Activated CD4-positive, alpha-beta T cell treated with anti-CD3 and anti-CD28 coated beads, Interleukin-2, amount 10 ng/mL, durations not matched to agents 24 days and 14 days (primary cell): ENCODE data around the gene PLCH2. TPM values are rescaled to one million over a fixed set of nuclear protein-coding genes. Genes with fewer than 3 reads are reported as not detected.

Experiments used
- DNase-seq: peaks from one replicate; pipeline ENCODE4 v3.0.0; 2022
- H3K27ac Mint-ChIP-seq: one replicate; pipeline ENCODE4 v1.8.0; 2022; ENCODE audit warnings: mild to moderate bottlenecking, mixed read lengths
- H3K27me3 Mint-ChIP-seq: one replicate; pipeline ENCODE4 v1.8.0; 2022; ENCODE audit warnings: mixed read lengths
- H3K36me3 Mint-ChIP-seq: one replicate; pipeline ENCODE4 v1.8.0; 2022; ENCODE audit warnings: low read depth, mild to moderate bottlenecking, mixed read lengths
- H3K4me1 Mint-ChIP-seq: one replicate; pipeline ENCODE4 v1.8.0; 2021; ENCODE audit warnings: mixed read lengths
- H3K4me3 Mint-ChIP-seq: one replicate; pipeline ENCODE4 v1.8.0; 2022; ENCODE audit warnings: mild to moderate bottlenecking, moderate library complexity, mixed read lengths
- H3K9me3 Mint-ChIP-seq: one replicate; pipeline ENCODE4 v1.8.0; 2021; ENCODE audit warnings: mixed read lengths
- intact Hi-C: fragments of 100-400 bp; cut with micrococcal nuclease; formaldehyde crosslinking; loops from one replicate; pipeline ENCODE4 v1.15.1; 2023
- total RNA-seq: library from RNA; stranded (reverse); gene quantifications from 2 replicates; pipeline ENCODE4 v1.2.3, GENCODE V29; 2022

PLCH2 gene
- total RNA-seq, 1 donor from 2014 or later = 2.8 TPM

DNA sequence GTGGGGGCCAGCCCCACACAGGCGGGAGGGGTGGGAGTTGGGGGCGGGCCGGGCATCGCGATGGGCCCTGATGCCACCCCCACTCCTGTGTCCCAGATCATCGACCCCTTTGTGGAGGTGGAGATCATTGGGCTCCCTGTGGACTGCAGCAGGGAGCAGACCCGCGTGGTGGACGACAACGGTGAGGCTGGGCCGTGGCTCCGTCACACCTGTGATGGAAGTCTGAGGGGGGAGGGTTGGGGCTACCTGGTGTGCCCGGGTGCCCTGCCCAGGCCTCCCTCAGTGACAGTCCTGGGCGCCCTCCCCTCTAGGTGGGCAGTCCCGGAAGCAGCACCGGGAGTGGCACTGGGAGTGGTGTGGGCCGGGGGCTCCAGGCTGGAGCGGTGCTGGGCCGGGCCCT lies 22.6 kb downstream of the PLCH2 start:
- no peaks in the 10 kb centered on the region for H3K36me3 Mint-ChIP-seq
- no peaks in the 10 kb centered on the region for H3K9me3 Mint-ChIP-seq
- DNase-seq = no peak
- no peaks in the 10 kb centered on the region for H3K27me3 Mint-ChIP-seq
- intact Hi-C loops = no loop called here
- H3K4me3 Mint-ChIP-seq = no peak overlapping the region
- no peak overlapping the region for H3K27ac Mint-ChIP-seq
- peaks cover 4% of the 10 kb centered on the region for H3K4me1 Mint-ChIP-seq

DNA sequence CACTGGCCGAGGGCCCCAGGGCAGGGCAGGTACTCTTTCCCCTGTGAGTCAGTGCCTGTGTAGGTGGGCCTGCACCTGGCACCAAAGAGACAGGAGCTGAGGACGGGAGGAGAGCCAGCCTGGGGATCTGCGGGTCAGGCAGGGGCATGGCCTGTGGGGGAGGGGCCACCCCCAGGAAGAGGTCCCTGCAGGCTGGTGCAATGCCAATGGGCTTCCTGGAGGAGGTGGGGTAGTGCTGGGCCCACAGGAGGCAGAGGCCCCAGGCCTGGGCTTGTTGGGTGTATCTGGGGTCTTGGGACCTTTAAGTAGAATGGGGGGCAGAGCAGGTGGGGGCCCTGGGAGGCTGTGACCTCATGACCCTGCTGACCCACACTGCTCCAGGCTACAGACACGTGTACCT lies 23.2 kb downstream of the PLCH2 start:
- peaks cover 3% of the 10 kb centered on the region for H3K4me1 Mint-ChIP-seq
- intact Hi-C loops = no loop called here
- H3K4me3 Mint-ChIP-seq = no peak overlapping the region
- H3K27me3 Mint-ChIP-seq = no peaks in the 10 kb centered on the region
- no peak overlapping the region for H3K27ac Mint-ChIP-seq
- no peak for DNase-seq
- no peaks in the 10 kb centered on the region for H3K36me3 Mint-ChIP-seq
- H3K9me3 Mint-ChIP-seq = no peaks in the 10 kb centered on the region

DNA sequence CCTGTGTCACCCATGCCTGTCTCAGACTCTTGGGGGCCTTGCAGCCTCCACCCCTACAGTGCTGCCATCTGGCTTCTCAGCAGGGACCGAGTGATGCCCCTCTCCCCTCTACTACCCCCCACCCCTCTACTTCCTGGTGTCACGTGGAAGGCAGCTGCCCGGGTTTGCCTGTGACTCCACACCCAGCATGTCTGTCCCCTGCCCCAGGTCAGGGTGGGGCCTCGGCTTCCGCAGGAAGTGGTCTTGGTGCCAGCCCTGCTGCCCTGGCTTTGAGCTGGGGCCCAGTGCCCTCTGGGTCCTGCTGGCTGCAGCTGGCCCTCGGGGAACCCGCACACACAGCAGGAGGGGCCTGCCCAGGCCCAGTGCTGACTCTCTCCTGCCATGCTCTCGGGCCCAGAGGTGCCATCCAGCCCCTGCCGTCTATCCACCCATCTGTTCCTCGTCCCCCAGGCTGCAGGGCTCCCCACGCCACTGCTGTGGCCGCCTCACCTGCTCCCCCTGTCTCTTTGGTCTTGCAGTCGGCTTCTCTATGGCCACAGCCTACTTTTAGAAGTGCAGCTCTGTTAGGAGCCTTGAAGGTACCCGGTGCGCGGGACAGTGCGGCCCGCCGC lies 24.0 kb downstream of the PLCH2 start:
- peaks cover 3% of the 10 kb centered on the region for H3K4me1 Mint-ChIP-seq
- no peaks in the 10 kb centered on the region for H3K36me3 Mint-ChIP-seq
- peak; percentile 72 for DNase-seq
- H3K27me3 Mint-ChIP-seq = no peaks in the 10 kb centered on the region
- intact Hi-C loops = no loop called here
- no peak overlapping the region for H3K4me3 Mint-ChIP-seq
- H3K9me3 Mint-ChIP-seq = no peaks in the 10 kb centered on the region
- H3K27ac Mint-ChIP-seq = peak overlapping the region; percentile 70

DNA sequence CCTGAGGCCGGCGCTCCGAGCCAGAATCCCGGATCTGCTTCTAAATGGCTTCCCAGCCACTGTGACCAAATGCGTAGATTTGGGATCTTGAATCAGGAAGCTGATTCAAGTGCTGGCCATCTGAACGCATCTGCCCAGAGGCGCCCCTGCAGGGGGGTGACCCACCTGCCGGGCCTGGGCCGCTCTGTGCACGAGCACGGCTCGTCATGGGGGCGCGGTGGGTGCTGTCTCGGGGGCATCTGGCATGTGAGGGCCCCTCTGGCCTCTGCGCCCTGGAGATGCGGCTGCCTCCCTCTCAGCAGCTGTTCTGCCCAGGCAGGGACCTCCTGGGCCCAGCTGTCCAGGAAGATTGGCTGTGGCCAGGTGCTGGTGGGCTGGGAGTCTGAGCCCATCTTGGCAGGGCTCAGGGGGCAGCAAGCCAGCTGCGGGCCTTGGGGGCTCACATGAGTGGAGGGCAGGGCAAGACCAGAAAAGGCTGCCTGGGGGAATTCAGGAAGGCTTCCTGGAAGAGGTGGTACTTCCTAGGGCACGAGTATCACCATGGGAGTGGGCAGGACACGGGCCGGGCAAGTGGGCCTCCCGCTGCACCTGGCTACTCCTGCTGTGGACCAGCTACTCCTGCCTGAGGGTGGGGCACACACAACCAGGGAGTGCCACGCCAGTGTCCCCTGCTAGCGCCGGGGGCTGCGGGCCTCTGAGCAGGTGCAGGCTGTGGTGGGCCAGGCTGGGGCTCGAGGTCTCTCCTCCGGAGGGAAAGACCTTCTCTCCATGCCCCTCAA lies 25.1 kb downstream of the PLCH2 start:
- Mint-ChIP-seq H3K27me3 (no peaks in the 10 kb centered on the region), H3K4me3 (no peak overlapping the region), H3K9me3 (no peaks in the 10 kb centered on the region), H3K27ac (no peak overlapping the region), H3K4me1 (peaks cover 3% of the 10 kb centered on the region), H3K36me3 (no peaks in the 10 kb centered on the region)
- intact Hi-C loops = no loop called here
- DNase-seq = no peak

DNA sequence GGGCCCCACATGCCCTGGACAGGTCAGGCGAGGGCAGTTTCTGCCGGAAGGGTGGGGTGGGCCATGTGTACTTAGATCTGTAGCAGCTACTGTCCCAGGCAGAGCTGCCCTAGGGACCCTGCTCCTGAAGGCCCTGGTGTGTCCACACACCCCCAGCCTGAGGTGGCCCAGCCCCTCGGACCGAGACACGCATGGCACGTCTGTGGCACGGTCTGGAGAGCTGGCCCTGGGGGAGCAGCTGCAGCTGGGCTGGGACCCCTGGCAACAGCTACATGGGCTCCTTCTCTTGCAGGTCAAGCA lies 25.7 kb downstream of the PLCH2 start:
- H3K4me3 Mint-ChIP-seq = no peak overlapping the region
- no peaks in the 10 kb centered on the region for H3K9me3 Mint-ChIP-seq
- H3K27me3 Mint-ChIP-seq = no peaks in the 10 kb centered on the region
- H3K36me3 Mint-ChIP-seq = no peaks in the 10 kb centered on the region
- intact Hi-C loops = no loop called here
- H3K4me1 Mint-ChIP-seq = peaks cover 3% of the 10 kb centered on the region
- DNase-seq = no peak
- H3K27ac Mint-ChIP-seq = no peak overlapping the region

DNA sequence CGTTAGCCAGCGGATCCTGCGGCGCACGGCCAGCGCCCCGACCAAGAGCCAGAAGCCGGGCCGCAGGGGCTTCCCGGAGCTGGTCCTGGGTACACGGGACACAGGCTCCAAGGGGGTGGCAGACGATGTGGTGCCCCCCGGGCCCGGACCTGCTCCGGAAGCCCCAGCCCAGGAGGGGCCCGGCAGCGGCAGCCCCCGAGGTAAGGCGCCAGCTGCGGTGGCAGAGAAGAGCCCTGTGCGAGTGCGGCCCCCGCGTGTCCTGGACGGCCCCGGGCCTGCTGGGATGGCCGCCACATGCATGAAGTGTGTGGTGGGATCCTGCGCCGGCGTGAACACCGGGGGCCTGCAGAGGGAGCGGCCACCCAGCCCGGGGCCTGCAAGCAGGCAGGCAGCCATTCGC lies 26.1 kb downstream of the PLCH2 start:
- H3K27ac Mint-ChIP-seq = no peak overlapping the region
- no peaks in the 10 kb centered on the region for H3K9me3 Mint-ChIP-seq
- no peak overlapping the region for H3K4me3 Mint-ChIP-seq
- H3K4me1 Mint-ChIP-seq = peaks cover 3% of the 10 kb centered on the region
- no peak for DNase-seq
- intact Hi-C loops = no loop called here
- H3K36me3 Mint-ChIP-seq = no peaks in the 10 kb centered on the region
- no peaks in the 10 kb centered on the region for H3K27me3 Mint-ChIP-seq

DNA sequence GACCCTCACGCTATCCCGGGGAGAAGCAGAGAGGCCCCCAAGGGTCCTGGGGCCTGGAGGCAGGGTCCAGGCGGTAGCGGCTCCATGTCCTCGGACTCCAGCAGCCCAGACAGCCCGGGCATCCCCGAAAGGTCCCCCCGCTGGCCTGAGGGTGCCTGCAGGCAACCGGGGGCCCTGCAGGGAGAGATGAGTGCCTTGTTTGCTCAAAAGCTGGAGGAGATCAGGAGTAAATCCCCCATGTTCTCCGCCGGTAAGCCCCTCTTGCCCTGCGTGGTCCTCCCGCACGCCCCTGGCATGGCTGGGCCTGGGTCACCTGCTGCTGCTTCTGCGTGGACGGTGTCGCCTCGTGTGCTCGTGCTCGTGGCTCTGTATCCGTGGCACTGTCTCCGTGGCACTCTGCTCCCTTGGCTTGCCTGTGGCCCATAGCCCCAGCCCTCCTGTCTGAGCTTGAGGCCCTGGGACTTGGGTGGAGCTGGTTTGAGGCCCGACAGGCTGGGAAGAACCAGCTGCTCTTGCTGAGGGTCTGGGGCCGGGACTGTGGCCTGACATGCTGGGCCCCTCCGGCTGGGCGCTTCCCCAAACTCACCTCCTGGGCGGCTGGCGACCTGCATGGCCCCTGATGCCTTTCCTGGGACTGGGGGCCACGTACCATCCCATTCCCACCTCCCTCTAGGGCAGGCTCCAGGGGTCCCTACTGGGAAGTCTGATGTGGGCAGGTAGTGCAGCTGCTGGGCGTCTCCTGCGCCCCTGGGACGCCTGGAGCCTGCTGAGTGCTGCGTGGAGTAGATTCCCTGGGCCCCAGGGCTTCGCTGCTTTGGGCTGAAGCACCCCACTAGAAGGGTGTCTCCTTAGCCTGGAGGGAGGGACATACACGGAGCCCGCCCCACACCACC lies 26.8 kb downstream of the PLCH2 start:
- intact Hi-C loops = no loop called here
- H3K4me1 Mint-ChIP-seq = peaks cover 3% of the 10 kb centered on the region
- no peaks in the 10 kb centered on the region for H3K27me3 Mint-ChIP-seq
- no peaks in the 10 kb centered on the region for H3K36me3 Mint-ChIP-seq
- DNase-seq = no peak
- no peak overlapping the region for H3K27ac Mint-ChIP-seq
- H3K4me3 Mint-ChIP-seq = no peak overlapping the region
- no peaks in the 10 kb centered on the region for H3K9me3 Mint-ChIP-seq

DNA sequence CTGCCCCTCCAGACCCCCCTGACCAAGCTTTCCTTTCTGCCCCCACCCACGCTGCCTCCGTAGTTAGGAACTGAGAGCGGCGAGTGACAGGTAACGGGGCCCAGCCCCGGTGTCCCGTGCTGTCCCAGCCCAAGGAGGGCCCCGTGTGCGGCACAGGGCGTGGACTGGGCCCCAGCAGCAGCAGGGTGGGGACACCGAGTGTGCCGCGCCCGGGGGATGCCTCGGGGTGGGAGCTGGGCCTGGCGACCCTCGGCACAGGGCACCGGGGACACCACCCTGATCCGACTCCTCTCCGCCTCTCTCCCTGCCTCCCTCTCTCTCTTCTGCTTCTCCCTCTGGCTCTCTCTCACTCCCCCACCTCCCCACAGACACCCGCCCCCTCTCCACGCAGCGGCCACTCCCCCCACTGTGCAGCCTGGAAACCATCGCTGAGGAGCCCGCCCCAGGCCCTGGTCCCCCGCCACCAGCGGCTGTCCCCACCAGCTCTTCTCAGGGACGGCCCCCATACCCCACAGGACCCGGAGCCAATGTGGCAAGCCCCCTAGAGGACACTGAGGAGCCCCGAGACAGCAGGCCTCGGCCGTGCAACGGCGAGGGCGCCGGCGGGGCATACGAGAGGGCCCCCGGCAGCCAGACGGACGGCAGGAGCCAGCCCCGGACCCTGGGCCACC lies 27.6 kb downstream of the PLCH2 start:
- Mint-ChIP-seq H3K27me3 (no peaks in the 10 kb centered on the region), H3K4me3 (no peak overlapping the region), H3K36me3 (no peaks in the 10 kb centered on the region), H3K4me1 (peaks cover 3% of the 10 kb centered on the region), H3K9me3 (no peaks in the 10 kb centered on the region), H3K27ac (no peak overlapping the region)
- no peak for DNase-seq
- intact Hi-C loops = no loop called here

DNA sequence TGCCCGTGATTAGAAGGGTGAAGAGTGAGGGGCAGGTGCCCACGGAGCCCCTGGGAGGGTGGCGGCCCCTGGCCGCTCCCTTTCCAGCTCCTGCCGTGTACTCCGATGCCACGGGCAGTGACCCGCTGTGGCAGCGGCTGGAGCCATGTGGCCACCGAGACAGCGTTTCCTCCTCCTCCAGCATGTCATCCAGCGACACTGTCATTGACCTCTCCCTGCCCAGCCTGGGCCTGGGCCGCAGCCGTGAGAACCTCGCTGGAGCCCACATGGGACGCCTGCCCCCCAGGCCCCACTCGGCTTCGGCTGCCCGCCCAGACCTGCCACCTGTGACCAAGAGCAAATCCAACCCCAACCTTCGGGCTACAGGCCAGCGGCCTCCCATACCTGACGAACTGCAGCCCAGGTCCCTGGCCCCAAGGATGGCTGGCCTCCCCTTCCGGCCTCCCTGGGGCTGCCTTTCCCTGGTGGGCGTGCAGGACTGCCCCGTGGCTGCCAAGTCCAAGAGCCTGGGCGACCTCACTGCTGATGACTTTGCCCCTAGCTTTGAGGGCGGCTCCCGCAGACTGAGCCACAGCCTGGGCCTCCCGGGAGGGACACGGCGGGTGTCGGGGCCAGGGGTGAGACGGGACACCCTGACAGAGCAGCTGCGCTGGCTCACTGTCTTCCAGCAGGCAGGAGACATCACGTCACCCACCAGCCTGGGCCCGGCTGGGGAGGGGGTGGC lies 28.3 kb downstream of the PLCH2 start:
- Mint-ChIP-seq H3K27me3 (no peaks in the 10 kb centered on the region), H3K27ac (no peak overlapping the region), H3K4me3 (no peak overlapping the region), H3K36me3 (peaks cover 2% of the 10 kb centered on the region), H3K9me3 (no peaks in the 10 kb centered on the region), H3K4me1 (peaks cover 3% of the 10 kb centered on the region)
- DNase-seq = no peak
- intact Hi-C loops = no loop called here

DNA sequence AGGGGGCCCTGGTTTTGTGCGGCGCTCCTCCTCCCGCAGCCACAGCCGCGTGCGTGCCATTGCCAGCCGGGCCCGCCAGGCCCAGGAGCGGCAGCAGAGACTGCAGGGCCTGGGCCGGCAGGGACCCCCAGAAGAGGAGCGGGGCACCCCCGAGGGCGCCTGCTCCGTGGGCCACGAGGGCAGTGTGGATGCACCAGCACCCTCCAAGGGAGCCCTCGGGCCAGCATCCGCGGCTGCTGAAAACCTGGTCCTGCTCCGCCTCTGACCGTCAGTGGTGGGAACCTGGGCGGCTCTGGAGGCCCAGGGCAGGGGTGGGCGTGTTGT lies 28.8 kb downstream of the PLCH2 start:
- H3K9me3 Mint-ChIP-seq = no peaks in the 10 kb centered on the region
- intact Hi-C loops = no loop called here
- H3K4me1 Mint-ChIP-seq = peaks cover 3% of the 10 kb centered on the region
- H3K27ac Mint-ChIP-seq = no peak overlapping the region
- DNase-seq = no peak
- no peaks in the 10 kb centered on the region for H3K27me3 Mint-ChIP-seq
- H3K36me3 Mint-ChIP-seq = peaks cover 4% of the 10 kb centered on the region
- no peak overlapping the region for H3K4me3 Mint-ChIP-seq

DNA sequence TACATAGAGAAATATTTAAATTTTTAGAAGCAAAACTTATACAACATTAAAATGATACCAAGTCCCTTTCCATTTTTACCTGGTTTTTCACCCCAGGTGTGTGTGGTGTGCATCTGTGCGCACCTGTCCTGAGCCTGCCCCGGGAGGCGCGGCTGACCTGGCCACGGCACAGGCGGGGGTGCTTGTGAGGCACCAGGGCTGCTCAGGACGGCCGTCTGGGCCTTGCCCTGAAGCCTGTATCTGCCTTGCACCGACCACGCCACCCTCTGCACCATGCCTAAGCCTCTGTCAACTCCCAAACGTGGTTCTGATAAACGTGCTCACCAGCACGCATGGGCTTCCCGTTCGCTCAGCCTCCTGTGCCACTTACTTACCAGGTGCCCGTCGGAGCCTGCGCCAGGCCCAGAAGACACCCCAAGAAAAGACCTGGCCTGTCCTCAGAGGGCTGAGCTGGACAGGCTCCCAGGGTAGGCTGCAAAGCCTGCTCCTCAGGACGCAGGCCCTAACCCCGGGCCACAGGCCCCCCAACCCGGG lies 29.4 kb downstream of the PLCH2 start:
- Mint-ChIP-seq H3K4me1 (no peaks in the 10 kb centered on the region), H3K27me3 (no peaks in the 10 kb centered on the region), H3K27ac (no peak overlapping the region), H3K9me3 (no peaks in the 10 kb centered on the region), H3K36me3 (peaks cover 7% of the 10 kb centered on the region), H3K4me3 (no peak overlapping the region)
- DNase-seq = no peak
- intact Hi-C loops = no loop called here

DNA sequence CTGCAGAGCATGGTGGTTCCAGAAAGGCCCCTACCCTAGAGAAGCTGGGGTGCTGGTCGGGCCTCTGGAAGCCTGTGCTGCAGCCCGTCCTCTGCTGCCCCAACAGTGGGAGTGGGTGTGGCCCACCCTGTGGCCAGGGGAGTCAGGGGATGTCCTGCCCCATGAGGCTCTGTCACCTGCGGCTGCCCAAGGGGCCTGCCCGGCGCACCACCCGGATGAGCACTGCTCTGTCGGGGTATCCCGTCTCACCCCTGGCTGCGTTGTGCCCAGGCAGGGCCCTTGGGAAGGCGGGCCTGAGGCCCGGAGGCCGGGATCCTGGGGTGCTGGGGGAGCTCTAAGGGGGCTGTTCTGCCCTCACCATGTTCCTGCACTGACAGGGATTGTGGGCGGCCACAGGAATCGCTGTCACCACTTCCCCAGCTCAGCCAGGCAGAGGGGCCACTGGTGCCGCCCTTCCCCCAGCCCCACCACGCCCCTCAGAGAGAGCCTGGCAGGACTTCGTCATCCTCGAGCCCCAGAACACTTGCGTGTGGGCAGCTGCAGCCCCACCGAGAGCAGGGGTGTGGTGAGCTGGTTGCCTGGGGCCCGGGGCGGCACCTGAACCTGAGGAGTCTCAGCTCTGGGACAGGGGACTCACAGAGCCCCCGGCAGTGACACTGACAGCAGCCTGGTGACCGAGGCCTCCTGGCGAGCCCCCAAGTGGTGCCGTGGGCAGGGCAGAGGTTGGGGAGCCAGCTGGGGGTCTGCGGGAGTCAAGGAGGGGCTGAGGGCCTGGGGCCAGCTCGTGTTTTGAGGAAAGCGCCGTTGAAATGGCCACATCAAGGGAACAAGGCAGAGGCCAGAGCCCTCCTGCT lies 30.1 kb downstream of the PLCH2 start:
- H3K4me3 Mint-ChIP-seq = no peak overlapping the region
- H3K9me3 Mint-ChIP-seq = no peaks in the 10 kb centered on the region
- H3K4me1 Mint-ChIP-seq = no peaks in the 10 kb centered on the region
- intact Hi-C loops = no loop called here
- no peaks in the 10 kb centered on the region for H3K27me3 Mint-ChIP-seq
- peaks cover 8% of the 10 kb centered on the region for H3K36me3 Mint-ChIP-seq
- no peak overlapping the region for H3K27ac Mint-ChIP-seq
- no peak for DNase-seq
